Measurements from ENCODE around the gene IFITM5.
"Not testable (repeated sequence)": the region's sequence is repeated elsewhere in the genome, so short reads cannot be mapped to it uniquely, and the experiment has no call there.

DNA sequence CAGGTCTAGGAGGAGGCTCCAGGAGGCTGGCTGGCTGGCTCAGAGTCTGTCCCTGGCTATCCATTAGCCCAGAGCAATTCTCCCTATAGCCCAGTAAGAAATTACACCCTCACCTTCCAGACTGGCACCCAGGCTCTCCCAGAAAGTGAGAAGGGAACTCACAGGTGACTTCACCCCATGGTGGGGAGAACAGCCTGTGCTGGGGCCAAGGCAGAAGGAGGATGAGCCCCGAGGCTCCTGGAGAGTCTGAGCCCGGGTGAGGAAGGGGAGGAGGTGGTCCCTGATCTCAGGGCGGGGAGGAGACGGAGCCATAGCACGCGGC is 15.2 kb upstream of the IFITM5 start:
- TF ChIP-seq, protein P1, sequence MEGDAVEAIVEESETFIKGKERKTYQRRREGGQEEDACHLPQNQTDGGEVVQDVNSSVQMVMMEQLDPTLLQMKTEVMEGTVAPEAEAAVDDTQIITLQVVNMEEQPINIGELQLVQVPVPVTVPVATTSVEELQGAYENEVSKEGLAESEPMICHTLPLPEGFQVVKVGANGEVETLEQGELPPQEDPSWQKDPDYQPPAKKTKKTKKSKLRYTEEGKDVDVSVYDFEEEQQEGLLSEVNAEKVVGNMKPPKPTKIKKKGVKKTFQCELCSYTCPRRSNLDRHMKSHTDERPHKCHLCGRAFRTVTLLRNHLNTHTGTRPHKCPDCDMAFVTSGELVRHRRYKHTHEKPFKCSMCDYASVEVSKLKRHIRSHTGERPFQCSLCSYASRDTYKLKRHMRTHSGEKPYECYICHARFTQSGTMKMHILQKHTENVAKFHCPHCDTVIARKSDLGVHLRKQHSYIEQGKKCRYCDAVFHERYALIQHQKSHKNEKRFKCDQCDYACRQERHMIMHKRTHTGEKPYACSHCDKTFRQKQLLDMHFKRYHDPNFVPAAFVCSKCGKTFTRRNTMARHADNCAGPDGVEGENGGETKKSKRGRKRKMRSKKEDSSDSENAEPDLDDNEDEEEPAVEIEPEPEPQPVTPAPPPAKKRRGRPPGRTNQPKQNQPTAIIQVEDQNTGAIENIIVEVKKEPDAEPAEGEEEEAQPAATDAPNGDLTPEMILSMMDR (IDR thresholded peaks at IDR 0.05; ENCODE audit: low read depth, low read length, poor library complexity, severe bottlenecking): not testable (repeated sequence)
- not testable (repeated sequence) for TF ChIP-seq EZH2phosphoT487 (IDR thresholded peaks at IDR 0.05; ENCODE audit: borderline replicate concordance, low read length)

All from DOHH2 (cell line).